Effector CD8-positive, alpha-beta T cell (primary cell): ENCODE results near the gene SLC16A6.
"Not testable (repeated sequence)": the region's sequence is repeated elsewhere in the genome, so short reads cannot be mapped to it uniquely, and the experiment has no call there.

Source experiments
- DNase-seq: peaks from one replicate; lab custom pipeline; 2025; lab: John Stamatoyannopoulos, UW
- total RNA-seq, 4 experiments: gene quantifications; one replicate each; lab custom pipeline; 2026; lab: John Stamatoyannopoulos, UW

Gene SLC16A6, protein sequence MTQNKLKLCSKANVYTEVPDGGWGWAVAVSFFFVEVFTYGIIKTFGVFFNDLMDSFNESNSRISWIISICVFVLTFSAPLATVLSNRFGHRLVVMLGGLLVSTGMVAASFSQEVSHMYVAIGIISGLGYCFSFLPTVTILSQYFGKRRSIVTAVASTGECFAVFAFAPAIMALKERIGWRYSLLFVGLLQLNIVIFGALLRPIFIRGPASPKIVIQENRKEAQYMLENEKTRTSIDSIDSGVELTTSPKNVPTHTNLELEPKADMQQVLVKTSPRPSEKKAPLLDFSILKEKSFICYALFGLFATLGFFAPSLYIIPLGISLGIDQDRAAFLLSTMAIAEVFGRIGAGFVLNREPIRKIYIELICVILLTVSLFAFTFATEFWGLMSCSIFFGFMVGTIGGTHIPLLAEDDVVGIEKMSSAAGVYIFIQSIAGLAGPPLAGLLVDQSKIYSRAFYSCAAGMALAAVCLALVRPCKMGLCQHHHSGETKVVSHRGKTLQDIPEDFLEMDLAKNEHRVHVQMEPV
- total RNA-seq = 2.7 to 6.4 (median 5.3) reads per million in 4 experiments

DNA sequence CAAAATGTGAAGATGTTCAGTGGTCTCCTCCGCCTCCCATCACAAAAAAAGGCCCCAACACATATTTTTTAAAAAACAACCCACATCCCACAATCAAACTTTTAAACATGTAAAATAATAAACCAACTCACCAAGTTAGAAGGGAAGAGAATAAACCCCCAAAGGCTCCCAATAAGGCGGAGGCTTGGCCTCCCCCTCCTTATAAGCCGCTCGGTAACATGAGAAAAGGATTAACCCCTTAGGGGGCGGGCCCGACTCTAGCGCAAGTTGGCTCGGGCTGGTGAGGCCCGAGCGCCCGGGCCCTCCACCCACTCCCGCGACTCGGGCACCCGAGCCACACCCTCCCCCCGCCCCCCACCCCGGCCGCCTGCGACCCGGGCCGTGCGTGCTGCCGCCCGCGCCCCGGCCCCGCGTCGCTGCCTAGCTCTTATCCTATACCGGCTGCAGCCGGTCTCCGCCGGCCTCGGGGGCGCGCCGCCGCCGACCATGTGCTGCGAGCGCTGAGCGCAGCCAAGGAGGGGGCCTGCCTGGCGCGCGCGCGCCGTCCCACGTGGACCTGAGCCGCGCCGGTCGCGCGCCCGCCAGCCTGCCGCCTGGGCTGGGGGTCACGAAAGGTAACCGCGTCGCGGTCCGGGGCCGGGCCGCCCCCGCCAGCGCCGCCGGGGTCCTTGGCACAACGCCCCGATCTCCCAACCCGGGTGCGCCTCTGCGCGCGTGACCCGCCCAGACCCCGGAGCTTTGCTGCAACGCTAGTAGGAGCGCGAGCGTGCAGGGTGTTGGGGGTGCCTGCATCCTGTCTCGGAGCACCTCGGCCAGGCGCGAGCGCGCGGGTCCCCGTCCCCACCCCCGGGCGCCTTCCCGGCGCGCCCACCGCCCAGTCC, at the start of gene SLC16A6, which contains the start of gene ARSG:
Gene SLC16A6 (minus strand): TSS at position 173 of the 881 bp plus-strand sequence. CDS start 12,807 bp downstream, outside the sequence.
Gene ARSG (plus strand): TSS at position 541 of the 881 bp plus-strand sequence. CDS start 15,999 bp downstream, outside the sequence.
- DNase-seq = peak; percentile 68

DNA sequence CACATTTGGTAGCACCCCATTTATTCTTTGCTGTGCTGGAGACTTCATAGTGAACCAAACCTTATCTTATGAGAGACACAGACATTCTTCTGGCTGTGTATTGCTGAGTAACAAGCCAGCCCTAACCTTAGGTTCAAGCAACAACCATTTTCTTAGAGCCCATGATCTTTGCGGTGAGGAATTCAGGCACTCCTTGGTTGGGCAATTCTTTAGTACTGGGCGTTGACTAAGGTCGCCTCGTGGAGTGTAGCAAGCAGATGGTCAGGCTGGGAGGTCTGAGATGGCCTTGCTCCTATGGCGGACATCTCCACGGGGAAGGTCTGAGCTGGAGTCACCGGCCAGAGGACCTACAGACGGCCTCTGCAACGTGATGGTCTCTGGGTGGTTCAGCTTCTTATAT, 43.5 kb upstream of the SLC16A6 start:
- DNase-seq = no peak

DNA sequence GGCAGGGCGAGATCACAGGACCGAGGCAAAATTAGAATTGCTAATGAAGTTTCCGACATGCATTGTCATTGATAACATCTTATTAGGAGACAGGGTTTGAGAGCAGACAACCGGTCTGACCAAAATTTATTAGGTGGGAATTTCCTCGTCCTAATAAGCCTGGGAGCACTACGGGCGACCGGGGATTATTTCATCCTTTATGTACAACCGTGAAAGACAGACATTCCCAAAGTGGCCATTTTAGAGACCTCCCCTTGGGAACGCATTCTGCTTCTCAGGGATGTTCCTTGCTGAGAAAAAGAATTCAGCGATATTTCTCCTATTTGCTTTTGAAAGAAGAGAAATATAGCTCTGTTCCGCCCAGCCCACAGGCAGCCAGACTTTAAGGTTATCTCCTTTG, 41.0 kb upstream of the SLC16A6 start:
- not testable (repeated sequence) for DNase-seq

DNA sequence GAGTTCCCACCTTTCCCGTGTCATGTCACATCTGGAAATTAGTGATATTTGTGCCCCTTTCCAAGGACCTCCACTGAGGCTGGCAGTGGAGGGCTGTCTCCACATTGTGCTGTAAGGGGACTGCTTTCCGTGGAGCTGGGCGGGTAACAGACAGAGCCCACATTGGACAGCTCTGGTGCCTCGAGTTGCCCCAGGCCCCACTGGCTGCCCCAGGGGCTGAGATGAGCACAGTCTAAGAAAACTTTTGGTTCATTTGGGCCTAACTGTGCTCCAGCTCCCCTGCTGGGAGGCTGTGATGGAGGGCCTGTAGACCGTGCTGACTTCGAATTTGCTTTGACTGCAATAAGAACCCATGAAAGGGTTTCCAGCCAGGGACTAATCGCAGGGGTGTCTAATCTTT, 38.4 kb upstream of the SLC16A6 start:
- DNase-seq = no peak

DNA sequence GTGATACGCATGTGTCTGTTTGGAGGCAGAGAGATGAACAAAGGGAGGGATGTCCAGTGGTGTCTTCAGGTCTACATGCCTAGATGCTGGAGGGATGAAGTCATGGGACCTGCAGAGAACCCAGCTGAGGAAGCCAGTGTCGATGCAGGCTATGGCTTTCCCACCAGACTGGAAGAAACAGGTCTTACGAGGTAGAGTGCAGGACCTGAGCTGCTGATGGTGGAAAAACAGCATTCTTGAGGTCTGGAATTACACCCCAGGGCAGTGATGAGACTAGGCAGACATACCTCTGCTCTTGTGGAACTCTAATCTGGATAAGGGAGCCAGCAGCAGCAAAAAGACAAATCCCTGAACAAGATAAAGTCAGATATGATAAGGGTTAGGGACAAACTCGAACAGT, 37.7 kb upstream of the SLC16A6 start:
- no peak for DNase-seq

DNA sequence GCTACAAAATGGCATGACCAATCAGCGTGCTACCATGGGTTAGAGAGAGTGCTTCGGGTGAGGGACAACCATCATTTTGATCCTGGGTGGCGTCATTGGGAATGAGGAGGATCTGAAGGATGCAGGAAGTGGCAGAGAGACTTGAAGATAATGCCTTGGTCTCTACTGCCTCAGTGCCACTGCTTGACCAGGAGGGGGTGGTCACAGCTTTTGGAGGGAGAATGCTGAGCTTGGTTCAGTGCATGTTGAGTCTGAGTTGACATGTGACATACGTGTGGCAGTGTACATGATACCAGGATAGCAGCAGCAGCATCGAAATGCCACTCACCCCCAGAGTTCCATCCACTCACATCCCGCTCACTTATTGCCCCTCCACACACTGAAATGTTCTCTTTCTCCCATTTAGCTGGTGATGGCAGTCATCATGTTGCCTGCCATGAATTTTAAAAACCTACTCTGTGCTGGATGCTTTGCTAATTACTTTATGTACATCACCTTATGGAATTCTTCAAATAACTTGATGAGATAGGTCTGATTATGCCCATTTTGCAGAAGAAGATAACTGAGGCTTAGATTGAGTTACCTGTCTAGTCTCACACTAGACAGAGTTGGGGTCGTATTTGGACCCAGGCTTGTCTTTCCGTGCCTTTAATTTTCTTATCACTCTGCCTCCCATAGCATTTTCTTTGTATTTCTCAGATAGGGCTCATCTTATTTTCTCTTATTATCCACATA, 37.1 kb upstream of the SLC16A6 start:
- DNase-seq = no peak

DNA sequence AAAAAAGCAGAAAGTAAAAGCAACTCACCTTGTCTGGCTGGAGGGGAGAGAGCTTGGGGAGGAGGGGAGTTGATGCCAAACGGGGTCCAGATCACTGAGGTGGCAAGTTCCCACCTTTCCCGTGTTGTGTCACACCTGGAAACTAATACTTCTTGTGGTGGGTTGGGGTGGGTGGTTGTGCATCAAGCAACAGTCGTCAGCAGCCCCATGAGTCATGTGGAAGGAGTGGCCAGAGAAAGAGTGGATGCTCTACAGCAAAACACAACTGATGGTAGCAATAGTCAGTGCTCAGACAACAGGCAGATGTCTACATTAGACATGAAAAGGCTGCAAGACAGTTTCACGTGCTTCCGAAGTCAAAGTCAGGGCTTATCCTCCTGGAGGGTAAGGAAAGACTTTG, 35.8 kb upstream of the SLC16A6 start:
- no peak for DNase-seq

DNA sequence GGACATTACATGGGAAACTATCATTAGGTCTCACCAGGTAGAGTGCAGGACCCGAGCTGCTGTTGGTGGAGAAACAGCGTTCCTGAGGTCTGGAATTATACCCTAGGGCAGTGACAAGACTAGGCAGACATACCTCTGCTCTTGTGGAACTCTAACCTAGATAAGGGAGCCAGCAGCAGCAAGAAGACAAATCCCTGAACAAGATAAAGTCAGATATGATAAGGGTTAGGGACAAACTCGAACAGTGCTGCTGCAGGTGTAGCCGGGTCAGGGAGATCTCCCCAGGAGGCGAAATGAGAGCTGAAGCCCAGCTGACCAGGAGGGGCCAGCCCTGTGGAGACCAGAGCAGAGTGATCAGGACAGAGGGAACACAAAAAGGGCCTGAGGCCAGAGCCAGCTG, 35.0 kb upstream of the SLC16A6 start:
- DNase-seq = no peak

DNA sequence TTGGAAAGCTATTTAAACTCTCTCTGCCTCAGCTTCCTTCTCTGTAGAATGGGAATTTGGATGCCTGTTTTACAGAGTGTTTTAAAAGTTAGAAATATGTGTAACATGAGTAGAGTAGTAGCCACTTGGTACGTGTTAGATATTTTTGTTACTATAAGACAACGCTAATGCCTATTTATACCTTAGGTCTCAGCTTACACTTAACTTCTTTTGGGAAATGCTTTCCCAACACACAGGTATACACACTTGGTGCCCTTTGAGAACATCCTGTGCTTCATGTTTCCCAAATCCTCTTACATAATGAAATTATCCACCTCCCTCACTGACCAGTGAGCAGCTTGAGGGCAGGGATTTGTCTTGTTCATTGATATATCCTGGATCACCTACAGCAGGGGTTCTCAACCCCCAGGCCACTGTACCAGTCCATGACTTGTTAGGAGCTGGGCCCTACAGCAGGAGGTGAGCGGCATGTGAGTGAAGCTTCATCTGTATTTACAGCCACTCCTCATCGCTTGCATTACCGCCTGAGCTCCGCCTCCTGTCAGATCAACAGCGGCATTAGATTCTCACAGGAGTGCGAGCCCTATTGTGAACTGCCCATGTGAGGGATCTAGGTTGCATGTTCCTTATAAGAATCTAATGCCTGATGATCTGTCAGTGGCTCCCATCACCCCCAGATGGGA, 33.9 kb upstream of the SLC16A6 start:
- DNase-seq = no peak

DNA sequence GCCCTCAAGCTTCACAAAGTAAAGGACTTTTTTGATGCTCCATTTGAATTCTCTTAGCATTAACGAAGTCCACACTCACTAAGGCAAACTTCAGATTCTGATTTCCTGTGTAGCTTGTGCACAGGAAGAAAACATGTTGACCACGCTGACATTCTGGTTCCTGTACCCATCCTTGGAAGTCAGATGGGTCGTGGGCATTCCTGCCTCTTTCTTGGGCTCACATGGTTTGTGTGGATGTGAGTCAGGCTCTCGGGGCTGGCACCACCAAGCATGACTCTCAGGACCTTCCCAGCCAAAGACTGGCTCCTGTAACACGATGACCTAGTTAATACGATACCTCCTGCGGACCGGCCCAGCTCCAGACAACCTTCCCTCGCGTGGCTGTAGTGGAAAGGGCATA, 33.2 kb upstream of the SLC16A6 start:
- DNase-seq = no peak

DNA sequence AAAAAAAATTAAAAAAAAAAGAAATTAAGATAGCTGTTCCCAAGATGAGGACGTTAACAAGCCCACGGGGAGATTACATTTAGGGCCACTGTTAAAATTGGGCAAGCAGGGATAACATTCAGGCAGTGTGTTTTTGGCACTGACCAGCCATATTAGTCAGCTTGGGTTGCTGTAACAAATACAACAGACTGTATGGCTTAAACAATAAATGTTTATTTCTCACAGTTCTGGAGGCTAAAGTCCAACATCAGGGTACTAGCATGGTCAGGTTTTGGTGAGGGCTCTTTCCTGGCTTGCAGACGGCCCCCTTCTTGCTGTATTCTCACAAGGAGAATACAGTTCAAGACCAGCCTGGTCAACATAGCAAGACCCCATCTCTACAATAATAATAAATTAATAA, 31.7 kb upstream of the SLC16A6 start:
- DNase-seq = no peak

DNA sequence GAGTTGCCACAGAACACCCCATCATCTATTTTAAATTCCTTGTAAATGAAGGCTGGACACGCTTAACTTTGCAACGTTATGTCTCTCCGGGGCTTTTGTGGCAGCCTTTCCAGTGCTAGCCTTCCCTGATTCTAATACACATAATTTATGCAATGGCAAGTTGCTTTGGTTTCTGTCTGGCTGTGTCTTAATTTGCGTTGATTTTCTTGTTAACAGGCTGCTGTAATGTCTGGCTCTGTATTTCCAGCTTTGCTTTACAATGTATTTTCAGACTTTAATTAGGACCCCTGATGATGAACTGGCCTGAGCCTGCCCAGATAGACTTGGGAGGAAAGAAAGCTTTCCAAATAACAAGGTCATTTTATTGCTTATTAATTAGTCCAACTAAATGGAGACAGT, 30.6 kb upstream of the SLC16A6 start:
- DNase-seq = no peak

DNA sequence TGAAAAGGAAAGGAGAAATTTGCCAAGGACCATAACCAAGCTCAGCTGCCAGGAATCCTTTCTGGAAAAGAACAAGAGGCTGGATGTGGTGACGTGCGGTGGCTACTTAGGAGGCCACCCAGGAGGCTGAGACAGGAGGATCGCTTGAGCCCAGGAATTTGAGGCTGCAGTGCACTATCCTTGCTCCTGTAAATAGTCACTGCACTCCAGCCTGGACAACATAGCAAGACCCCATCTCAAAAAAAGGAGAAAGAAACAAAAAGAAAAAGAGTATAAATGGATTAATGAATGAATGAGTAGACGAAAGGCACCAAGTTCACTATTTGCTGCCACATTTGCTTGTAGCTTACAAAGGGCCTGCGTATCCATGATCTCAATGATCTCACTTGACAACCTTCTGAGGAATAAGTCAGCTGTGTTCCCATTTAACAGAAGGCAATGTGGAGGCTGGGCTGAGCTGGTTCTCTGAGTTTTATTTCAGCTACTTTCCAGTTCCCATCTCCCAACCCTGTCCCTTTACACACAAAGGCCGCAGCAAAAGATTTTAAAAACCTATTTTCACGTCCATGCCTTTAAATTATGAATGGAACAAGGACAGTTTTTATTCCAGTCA, 30.1 kb upstream of the SLC16A6 start:
- no peak for DNase-seq

DNA sequence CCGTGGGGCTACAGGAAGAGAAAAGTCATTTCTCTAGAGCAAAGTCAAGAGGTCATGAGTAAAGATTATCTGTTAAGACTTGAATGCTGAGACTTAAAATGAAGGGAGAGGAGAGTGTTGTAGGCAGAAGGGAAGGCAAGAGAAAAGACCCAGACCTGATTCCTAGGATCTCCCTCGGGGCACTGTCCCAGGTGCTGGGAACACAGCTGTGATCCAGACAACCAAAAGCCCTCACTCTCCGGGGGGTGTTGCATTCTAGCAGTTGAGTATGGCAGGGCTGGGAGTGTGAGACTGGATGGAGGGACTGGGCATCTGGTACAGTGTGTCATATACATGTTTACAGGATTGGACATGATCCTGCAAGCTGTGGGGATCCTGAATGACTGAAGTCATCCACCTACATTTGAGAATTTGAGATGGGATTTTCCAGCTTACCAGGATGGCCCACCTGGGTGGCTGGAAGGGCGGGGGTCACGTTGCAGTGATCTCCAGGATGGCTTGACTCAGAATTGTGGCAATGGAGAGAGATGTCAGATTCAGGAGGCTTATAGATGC, 29.5 kb upstream of the SLC16A6 start:
- no peak for DNase-seq

DNA sequence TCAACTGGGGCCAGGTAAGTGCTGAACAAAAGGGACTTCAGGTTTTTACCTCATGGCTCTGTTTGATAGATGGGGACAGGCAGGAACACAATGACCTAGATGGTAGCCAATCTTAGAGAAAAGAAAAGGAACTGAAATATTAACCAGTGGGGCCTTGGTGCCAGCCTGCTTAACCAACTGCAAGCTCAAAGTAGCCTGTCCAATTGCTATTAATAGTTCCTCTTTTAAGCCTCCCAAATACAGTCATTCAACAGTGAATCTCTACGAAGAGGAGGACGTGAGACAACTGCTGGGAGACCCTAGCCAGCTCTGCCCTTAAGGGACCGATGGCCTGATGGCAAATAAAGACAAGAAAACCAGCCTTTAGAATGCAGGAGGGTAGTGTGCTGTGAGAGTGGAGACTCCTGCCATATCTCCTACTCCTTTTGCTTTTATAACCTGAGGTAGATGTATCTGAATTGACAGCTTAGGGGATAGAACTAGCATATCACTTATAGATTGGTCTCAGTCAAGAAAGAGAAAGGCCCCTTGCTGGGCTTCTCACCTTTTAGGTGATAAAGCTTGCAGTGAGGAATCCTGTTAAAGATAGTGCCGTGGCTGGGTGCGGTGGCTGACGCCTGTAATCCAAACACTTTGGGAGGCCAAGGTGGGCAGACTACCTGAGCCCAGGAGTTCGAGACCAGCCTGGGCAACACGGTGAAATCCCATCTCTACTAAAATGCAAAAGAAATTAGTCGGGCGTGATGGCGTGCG, 28.7 kb upstream of the SLC16A6 start:
- no peak for DNase-seq

DNA sequence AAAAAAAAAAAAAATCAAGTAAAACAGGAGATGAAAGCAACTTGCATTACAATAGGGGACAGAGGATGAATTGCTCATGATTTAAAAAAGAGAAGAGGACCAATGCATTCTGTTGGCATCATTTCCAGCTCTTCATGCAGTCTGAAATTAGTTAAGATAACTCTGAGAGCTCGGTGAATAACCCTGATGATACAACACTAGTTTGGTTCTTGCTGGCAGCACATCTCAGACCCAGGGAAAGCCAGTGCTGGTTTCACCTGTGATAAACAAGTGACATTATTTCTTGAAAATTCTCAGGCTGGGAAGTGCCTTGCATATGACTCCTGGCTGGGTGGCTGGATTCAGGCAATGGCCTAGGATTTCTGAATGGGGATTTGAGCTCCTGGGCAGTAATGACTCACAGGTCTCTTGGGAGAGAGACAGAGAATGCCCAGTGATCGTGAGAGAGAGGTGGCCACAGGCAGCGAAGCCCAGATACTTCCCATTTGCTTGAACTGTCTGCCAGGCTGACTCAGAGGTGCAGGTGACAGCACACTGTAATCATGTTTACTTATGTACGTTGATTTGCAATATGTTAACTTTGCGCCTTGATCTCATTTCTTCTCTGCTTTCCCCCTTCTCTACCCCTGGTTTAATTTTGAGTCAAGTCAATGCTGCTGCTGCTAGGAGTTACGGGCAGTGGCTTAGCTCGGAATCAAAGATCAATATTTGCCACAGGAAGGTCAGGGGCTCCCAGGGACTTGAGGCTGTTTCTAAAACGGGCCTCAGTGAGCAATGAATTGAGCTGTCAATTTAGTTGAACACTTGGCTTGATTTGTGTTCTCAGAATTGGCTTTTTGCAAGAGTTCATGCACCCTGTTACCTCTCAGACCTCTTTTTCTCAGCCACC, 27.4 kb upstream of the SLC16A6 start:
- DNase-seq = no peak

DNA sequence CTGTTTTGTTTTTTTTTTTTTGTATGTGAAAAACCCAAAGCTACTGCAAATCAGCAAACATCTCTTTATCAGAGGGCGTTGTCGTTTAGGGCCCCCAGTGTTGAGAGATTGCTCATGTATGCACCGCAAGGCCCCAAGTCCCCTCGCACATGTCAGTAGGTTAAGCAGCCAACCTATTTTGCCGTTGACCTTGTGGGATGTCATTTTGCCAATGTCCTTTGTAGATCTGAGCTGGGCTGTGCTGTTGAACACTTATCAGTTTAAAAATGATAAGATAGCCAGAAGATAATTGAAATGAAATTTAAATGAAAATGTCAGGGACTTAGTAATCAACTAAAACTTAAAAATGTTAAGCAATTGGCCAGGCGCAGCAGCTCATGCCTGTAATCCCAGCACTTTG, 26.5 kb upstream of the SLC16A6 start:
- DNase-seq = no peak

DNA sequence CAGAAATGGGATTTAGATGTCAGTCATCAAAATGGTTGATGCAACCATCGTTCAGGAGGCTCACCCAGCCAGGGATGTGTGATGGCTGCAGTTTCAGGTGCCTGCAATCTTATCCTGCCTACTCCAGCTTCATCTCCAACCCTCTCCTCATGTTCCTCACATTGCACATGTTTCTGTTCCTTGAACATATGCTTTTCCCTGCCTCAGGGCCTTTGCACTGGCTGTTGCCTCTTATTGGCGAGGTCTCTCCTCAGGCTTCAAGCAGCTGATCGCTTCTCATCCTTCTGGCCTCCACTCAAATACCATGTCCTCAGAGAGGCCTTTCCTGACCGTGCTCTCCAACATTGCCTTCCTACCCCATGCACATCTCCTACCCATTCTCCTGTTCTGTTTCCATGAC, 25.0 kb upstream of the SLC16A6 start:
- DNase-seq = no peak
